IPS-18a (cell line): ENCODE data around the gene C3orf49.

ENCODE experiments used
- H3K27ac ChIP-seq: one replicate; pipeline ENCODE4 v1.5.1; 2013; ENCODE audit warnings: low read length
- H3K27me3 ChIP-seq: one replicate; pipeline ENCODE4 v1.6.1; 2013; ENCODE audit warnings: mild to moderate bottlenecking, low read length; ENCODE audit not compliant: control insufficient read depth, insufficient read depth
- H3K36me3 ChIP-seq: one replicate; pipeline ENCODE4 v1.6.1; 2013; ENCODE audit warnings: low read depth, low read length; ENCODE audit not compliant: control insufficient read depth
- H3K4me1 ChIP-seq: one replicate; pipeline ENCODE4 v1.6.1; 2013; ENCODE audit warnings: low read depth, low read length; ENCODE audit not compliant: control insufficient read depth
- H3K4me3 ChIP-seq: one replicate; pipeline ENCODE4 v1.5.1; 2013; ENCODE audit warnings: low read length
- H3K9ac ChIP-seq: one replicate; pipeline ENCODE4 v1.6.1; 2013; ENCODE audit warnings: mild to moderate bottlenecking, low read length, moderate library complexity
- H3K9me3 ChIP-seq: one replicate; pipeline ENCODE4 v1.6.1; 2013; ENCODE audit warnings: low read depth, low read length; ENCODE audit not compliant: control insufficient read depth

The C3orf49 gene, protein sequence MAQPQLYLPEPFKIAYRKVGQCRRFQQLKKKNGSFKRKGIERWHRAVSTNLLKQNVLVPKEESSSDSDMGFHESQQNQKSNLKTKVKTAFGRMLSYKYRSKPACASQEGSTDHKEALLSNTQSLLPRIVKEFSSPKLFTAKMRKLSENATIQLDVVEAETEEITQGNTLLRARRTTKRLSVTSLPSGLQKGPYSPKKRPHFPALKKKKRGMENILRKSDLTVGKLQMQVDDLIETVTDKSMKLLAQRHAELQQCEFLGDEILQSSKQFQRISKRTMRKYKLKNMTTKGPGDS

GRCh38 chr3:63819151-63819398 is at the start of gene C3orf49:
Gene C3orf49 (plus strand): TSS chr3:63819299. CDS start chr3:63819472, 173 bp downstream.
- peaks cover 7% of the 10 kb centered on the region for H3K4me1 ChIP-seq
- no peak within 1 kb of the TSS for H3K27ac ChIP-seq
- H3K36me3 ChIP-seq, result no peaks in the 10 kb centered on the region
- H3K27me3 ChIP-seq, result no peaks in the 10 kb centered on the region
- no peak within 1 kb of the TSS for H3K4me3 ChIP-seq
- no peaks in the 10 kb centered on the region for H3K9me3 ChIP-seq
- H3K9ac ChIP-seq, result no peak within 1 kb of the TSS

DNA sequence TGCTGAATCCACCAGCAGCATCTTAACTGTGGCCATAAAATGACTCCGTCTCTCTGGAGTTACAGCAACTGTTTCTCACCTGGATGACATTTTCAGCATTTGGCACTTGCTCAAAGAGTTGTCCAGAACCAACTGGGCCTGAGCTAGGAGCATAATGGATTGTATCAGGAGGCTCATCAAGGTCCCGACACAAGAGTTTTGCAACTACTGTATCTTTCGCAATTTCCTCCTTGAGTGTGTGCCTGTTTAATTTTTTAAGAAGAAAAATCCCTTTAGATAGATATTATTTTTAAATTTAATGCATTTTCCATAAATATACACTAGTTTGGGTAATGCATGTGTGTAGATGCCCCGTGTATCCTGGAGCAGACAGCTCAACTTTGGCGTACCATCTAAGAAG is 44.3 kb upstream of the C3orf49 start:
- Histone ChIP-seq H3K27ac (no peak overlapping the region), H3K36me3 (no peaks in the 10 kb centered on the region), H3K4me3 (no peak overlapping the region), H3K9me3 (no peaks in the 10 kb centered on the region), H3K4me1 (peaks cover 3% of the 10 kb centered on the region), H3K9ac (no peak overlapping the region), H3K27me3 (no peaks in the 10 kb centered on the region)

DNA sequence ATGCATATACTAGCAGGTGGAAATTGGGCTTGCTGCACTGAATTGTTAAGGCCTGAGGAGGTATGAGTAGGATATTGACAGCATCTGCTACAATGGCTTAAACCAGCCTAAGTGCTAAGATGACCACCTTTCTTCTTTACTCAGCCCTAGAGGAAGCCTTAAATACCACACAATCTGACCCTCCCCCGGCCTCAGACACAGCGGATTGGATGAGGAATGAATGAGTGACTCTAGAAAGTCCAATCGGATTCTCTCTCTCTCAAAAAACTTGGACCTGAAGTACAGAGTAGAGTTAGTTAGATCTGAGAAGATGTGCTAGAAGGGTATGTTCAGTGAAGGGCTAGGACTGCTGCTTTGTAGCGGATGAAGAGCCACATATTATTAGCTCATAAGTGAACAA is 39.9 kb upstream of the C3orf49 start:
- H3K4me3 ChIP-seq, result no peak overlapping the region

GRCh38 chr3:63791974-63792373 is 27.1 kb upstream of the C3orf49 start:
- H3K36me3 ChIP-seq, result no peaks in the 10 kb centered on the region
- H3K4me3 ChIP-seq, result no peak overlapping the region
- H3K4me1 ChIP-seq, result no peaks in the 10 kb centered on the region
- H3K27me3 ChIP-seq, result no peaks in the 10 kb centered on the region
- no peak overlapping the region for H3K9ac ChIP-seq
- H3K27ac ChIP-seq, result no peak overlapping the region
- H3K9me3 ChIP-seq, result no peaks in the 10 kb centered on the region

More for the DNA sequence above, 39.9 kb upstream of the C3orf49 start:
- no peak overlapping the region for H3K9ac ChIP-seq
- no peak overlapping the region for H3K27ac ChIP-seq
- no peaks in the 10 kb centered on the region for H3K9me3 ChIP-seq
- no peaks in the 10 kb centered on the region for H3K27me3 ChIP-seq
- H3K4me1 ChIP-seq, result peaks cover 3% of the 10 kb centered on the region
- no peaks in the 10 kb centered on the region for H3K36me3 ChIP-seq

- Histone ChIP-seq H3K4me1 (no peaks in the 10 kb centered on the region), H3K27me3 (no peaks in the 10 kb centered on the region), H3K4me3 (no peak overlapping the region), H3K9ac (no peak overlapping the region), H3K36me3 (no peaks in the 10 kb centered on the region), H3K27ac (no peak overlapping the region), H3K9me3 (no peaks in the 10 kb centered on the region)
Measured at GRCh38 chr3:63795438-63795837, 23.7 kb upstream of the C3orf49 start.

DNA sequence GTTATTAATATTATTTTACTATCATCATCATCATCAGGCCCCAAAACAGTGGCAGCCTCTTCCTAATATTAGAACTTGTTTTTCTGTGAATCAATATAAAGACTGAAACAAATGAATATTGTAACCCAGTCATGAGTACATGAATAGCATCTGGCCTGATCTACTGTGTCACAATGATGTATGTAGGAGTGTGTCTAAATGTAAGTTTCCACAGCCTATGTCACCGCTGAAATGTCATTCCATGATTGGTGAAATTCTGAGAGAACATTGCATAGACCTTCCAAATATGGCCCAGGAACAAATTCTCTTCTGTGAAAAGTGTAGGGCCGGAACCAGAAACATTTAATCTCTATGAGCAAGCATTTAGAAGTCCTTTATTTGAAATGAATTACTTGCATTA is 20.6 kb upstream of the C3orf49 start:
- no peaks in the 10 kb centered on the region for H3K36me3 ChIP-seq
- H3K4me3 ChIP-seq, result no peak overlapping the region
- no peaks in the 10 kb centered on the region for H3K4me1 ChIP-seq
- H3K9me3 ChIP-seq, result no peaks in the 10 kb centered on the region
- no peak overlapping the region for H3K9ac ChIP-seq
- no peak overlapping the region for H3K27ac ChIP-seq
- no peaks in the 10 kb centered on the region for H3K27me3 ChIP-seq

- H3K9me3 ChIP-seq, result no peaks in the 10 kb centered on the region
- no peak overlapping the region for H3K9ac ChIP-seq
- H3K4me3 ChIP-seq, result no peak overlapping the region
- H3K4me1 ChIP-seq, result no peaks in the 10 kb centered on the region
- H3K27me3 ChIP-seq, result no peaks in the 10 kb centered on the region
- H3K27ac ChIP-seq, result no peak overlapping the region
- H3K36me3 ChIP-seq, result no peaks in the 10 kb centered on the region
Measured at GRCh38 chr3:63798949-63799348, 20.1 kb upstream of the C3orf49 start.

GRCh38 chr3:63800097-63800496 is 19.0 kb upstream of the C3orf49 start:
- Histone ChIP-seq H3K27me3 (no peaks in the 10 kb centered on the region), H3K4me1 (no peaks in the 10 kb centered on the region), H3K36me3 (no peaks in the 10 kb centered on the region), H3K4me3 (no peak overlapping the region), H3K9me3 (no peaks in the 10 kb centered on the region), H3K9ac (no peak overlapping the region), H3K27ac (no peak overlapping the region)

DNA sequence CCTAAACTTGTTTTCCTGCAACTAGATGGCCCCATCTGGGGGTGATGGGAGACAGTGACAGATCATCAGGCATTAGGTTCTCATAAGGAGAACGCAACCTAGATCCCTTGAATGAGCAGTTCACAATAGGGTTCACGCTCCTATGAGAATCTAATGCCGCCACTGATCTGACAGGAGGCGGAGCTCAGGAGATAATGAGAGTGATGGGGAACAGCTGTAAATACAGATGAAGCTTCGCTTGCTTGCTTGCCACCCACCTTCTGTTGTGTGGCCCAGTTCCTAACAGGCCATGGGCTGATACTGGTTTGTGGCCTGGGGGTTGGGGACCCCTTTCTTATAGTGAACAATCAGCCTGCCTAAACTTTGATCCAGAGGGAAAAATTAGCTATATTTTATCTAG is 15.2 kb upstream of the C3orf49 start:
- H3K27ac ChIP-seq, result no peak overlapping the region
- H3K27me3 ChIP-seq, result no peaks in the 10 kb centered on the region
- no peaks in the 10 kb centered on the region for H3K9me3 ChIP-seq
- H3K9ac ChIP-seq, result no peak overlapping the region
- no peaks in the 10 kb centered on the region for H3K36me3 ChIP-seq
- no peaks in the 10 kb centered on the region for H3K4me1 ChIP-seq
- no peak overlapping the region for H3K4me3 ChIP-seq

- H3K4me1 ChIP-seq, result no peaks in the 10 kb centered on the region
- no peaks in the 10 kb centered on the region for H3K36me3 ChIP-seq
- no peaks in the 10 kb centered on the region for H3K9me3 ChIP-seq
- no peak overlapping the region for H3K4me3 ChIP-seq
- H3K9ac ChIP-seq, result no peak overlapping the region
- H3K27me3 ChIP-seq, result no peaks in the 10 kb centered on the region
- no peak overlapping the region for H3K27ac ChIP-seq
Measured at GRCh38 chr3:63807961-63808565, 11.0 kb upstream of the C3orf49 start.

DNA sequence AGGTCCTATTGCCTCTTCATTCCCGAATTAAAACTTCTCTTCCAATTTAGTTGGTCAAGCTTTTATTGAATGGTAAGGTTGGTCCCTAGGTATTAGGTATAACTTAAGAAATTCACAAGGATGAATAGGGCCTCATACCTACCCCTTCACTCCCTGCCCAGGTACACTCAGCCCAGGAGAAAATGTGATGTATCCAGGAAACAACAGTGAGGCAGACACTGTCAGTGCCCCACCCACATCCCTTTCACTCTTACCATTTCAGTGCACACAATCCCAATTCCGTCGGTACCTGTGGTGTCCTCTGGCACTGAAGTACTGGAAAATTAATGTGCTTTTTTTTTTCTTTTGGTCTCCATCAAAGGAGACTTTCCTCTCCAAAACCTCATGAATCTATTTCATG is 10.5 kb upstream of the C3orf49 start:
- Histone ChIP-seq H3K9me3 (no peaks in the 10 kb centered on the region), H3K27me3 (no peaks in the 10 kb centered on the region), H3K4me3 (no peak overlapping the region), H3K27ac (no peak overlapping the region), H3K4me1 (no peaks in the 10 kb centered on the region), H3K9ac (no peak overlapping the region), H3K36me3 (no peaks in the 10 kb centered on the region)

GRCh38 chr3:63809607-63810006 is 9.5 kb upstream of the C3orf49 start:
- no peak overlapping the region for H3K4me3 ChIP-seq
- H3K9me3 ChIP-seq, result no peaks in the 10 kb centered on the region
- no peaks in the 10 kb centered on the region for H3K36me3 ChIP-seq
- no peaks in the 10 kb centered on the region for H3K27me3 ChIP-seq
- H3K4me1 ChIP-seq, result peaks cover 10% of the 10 kb centered on the region
- H3K27ac ChIP-seq, result no peak overlapping the region
- H3K9ac ChIP-seq, result no peak overlapping the region
